ENCODE data around the gene CACFD1.

Gene CACFD1

GRCh38 chr9:133483611-133484010 lies 23.8 kb downstream of the CACFD1 start:
- no peak for DNase-seq (ENCODE audit: low spot score)

GRCh38 chr9:133484671-133485437 lies 25.1 kb downstream of the CACFD1 start:
- no peak for DNase-seq (ENCODE audit: low spot score)

- DNase-seq (ENCODE audit: low spot score) = no peak
Measured at GRCh38 chr9:133485531-133486260, 25.9 kb downstream of the CACFD1 start.

DNA sequence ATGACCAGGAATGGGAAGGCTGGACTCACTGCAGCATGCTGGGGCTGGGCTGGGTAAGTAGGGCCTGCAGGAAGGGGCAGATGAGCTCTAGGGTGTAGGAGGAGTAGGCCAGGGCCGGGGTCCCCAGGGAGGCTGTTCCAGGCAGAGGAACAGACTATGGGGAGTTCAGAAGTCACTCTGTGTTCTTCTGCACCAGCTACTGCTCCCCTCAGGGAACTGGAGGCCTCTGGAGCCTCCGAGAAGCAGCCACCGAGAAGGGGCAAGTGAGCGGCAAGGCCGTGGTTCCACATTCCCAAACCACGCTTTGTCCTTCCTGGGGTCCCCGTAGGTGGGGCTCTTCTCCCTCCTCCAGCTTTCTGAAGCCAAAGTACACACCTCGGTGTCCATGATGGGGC lies 27.6 kb downstream of the CACFD1 start:
- no peak for DNase-seq (ENCODE audit: low spot score)

- no peak for DNase-seq (ENCODE audit: low spot score)
Measured at GRCh38 chr9:133488686-133489252, 29.0 kb downstream of the CACFD1 start.

- DNase-seq (ENCODE audit: low spot score) = no peak
Measured at GRCh38 chr9:133489253-133490190, 29.7 kb downstream of the CACFD1 start.

- DNase-seq (ENCODE audit: low spot score) = no peak
Measured at GRCh38 chr9:133490201-133490681, 30.5 kb downstream of the CACFD1 start.

GRCh38 chr9:133490865-133491655 lies 31.3 kb downstream of the CACFD1 start:
- no peak for DNase-seq (ENCODE audit: low spot score)

DNA sequence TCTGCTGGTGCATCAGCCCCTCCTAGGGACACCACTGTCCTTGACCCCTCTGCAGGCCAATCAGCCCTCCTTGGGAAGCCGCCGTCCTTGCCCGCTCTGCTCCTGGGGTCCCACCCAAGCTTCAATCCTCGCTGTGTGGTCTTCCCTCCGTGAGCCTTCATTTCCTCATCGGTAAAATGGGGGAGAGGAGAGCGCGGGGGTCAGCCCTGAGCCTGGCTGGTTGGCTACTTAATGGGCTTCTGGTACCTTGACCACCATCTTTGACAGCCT lies 31.8 kb downstream of the CACFD1 start:
- DNase-seq (ENCODE audit: low spot score) = no peak

DNA sequence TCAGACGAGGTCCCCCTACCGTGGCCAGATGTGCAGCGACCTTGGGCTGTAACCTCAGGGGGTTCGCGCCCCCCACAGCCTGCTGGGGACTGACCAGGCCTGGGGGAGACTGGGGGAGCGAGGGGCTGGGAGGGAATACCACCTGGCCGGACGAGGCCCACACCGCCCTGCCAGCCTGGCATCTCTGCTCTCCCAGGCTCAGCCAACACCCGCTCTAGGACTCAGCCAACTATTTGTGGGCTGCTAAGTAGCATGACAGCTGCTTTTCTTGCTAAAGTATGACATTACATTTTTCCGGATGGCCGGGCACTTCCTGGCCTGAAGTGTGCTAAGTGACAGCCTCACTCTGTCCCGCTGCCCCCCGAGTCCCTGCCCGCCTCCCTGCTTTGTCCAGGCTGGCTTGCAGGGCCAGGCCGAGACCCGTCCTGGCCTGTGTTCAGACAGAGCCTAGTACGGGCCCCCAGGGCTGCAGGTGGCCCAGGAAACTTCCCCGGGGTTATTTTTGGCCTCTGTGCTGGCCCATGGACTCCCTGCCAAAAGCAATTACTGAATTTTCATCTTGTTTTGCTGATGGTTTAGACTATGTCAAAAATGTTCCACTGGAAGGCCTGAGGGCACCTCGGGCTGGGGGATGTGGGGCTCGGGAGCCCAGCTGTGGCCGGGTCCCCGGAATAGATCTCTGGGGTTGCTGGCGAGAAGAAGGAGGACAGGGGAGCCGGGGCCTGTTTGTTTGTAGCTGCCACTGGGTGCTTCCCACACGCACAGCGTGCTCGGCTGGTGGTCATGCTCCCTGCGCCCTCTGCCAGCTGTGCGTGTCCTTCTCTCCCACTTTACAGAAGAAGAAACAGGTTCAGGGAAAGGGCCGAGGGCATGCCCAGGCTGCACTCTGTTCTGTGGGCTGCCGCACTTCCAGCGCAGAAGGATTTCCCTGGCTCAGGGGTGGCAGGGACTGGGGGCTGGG lies 32.6 kb downstream of the CACFD1 start:
- DNase-seq (ENCODE audit: low spot score) = no peak

- no peak for DNase-seq (ENCODE audit: low spot score)
Measured at GRCh38 chr9:133493428-133493827, 33.6 kb downstream of the CACFD1 start.

GRCh38 chr9:133493845-133494540 lies 34.2 kb downstream of the CACFD1 start:
- no peak for DNase-seq (ENCODE audit: low spot score)

- no peak for DNase-seq (ENCODE audit: low spot score)
Measured at GRCh38 chr9:133494636-133495326, 35.0 kb downstream of the CACFD1 start.

GRCh38 chr9:133495327-133496293 lies 35.8 kb downstream of the CACFD1 start:
- no peak for DNase-seq (ENCODE audit: low spot score)

GRCh38 chr9:133496861-133497842 lies 37.4 kb downstream of the CACFD1 start:
- DNase-seq (ENCODE audit: low spot score) = no peak

- DNase-seq (ENCODE audit: low spot score) = no peak
Measured at GRCh38 chr9:133499132-133499891, 39.5 kb downstream of the CACFD1 start.

Measured in CD4-positive, alpha-beta T cell treated with Interleukin-2 at 100 ng/mL for 4 hours (primary cell).